ENCODE data around the gene KRTAP12-4.
"Not testable (repeated sequence)": the region's sequence is repeated elsewhere in the genome, so short reads cannot be mapped to it uniquely, and the experiment has no call there.

KRTAP12-4 gene

GRCh38 chr21:44637018-44637850 lies 17.2 kb downstream of the KRTAP12-4 start, which contains the start of gene KRTAP10-10:
Gene KRTAP10-10, plus strand, starts transcription at chr21:44637356. Its CDS starts 62 bp downstream, at chr21:44637418.
- H3K4me3 ChIP-seq (ENCODE audit: low read length), result no peak within 1 kb of the TSS
- no peak for TF ChIP-seq ZNF274 (IDR thresholded peaks at IDR 0.05; ENCODE audit: low read depth, low read length)

- no peak overlapping the region for H3K4me3 ChIP-seq (ENCODE audit: low read length)
- TF ChIP-seq ZNF274 (IDR thresholded peaks at IDR 0.05; ENCODE audit: low read depth, low read length), result no peak
These were observed 18.0 kb downstream of the KRTAP12-4 start for GRCh38 chr21:44636209-44637017.

- TF ChIP-seq ZNF274 (IDR thresholded peaks at IDR 0.05; ENCODE audit: low read depth, low read length), result no peak
- H3K4me3 ChIP-seq (ENCODE audit: low read length), result no peak overlapping the region
These were observed 22.4 kb downstream of the KRTAP12-4 start for GRCh38 chr21:44632067-44632466.

DNA sequence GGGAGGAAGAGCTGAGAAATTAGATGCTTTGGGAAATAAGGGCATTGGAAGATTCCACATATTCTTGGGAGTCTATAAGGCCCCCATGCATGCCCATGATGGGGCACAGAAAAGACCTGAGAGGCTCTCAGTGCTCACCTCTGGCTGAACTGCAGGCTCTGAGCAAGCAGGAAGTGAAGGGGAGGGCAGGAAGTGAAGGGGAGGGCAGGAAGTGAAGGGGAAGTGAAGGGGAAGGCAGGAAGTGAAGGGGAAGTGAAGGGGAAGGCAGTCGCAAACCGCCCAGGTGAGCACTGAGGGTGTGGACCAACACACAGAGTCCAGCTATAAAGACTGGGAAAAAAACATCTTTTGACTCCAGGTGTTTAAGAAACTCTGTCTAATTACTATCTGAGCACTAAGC lies 24.0 kb downstream of the KRTAP12-4 start:
- TF ChIP-seq ZNF274 (IDR thresholded peaks at IDR 0.05; ENCODE audit: low read depth, low read length), result no peak
- H3K4me3 ChIP-seq (ENCODE audit: low read length), result no peak overlapping the region

GRCh38 chr21:44628707-44629391 lies 25.6 kb downstream of the KRTAP12-4 start:
- no peak for TF ChIP-seq ZNF274 (IDR thresholded peaks at IDR 0.05; ENCODE audit: low read depth, low read length)
- no peak overlapping the region for H3K4me3 ChIP-seq (ENCODE audit: low read length)

DNA sequence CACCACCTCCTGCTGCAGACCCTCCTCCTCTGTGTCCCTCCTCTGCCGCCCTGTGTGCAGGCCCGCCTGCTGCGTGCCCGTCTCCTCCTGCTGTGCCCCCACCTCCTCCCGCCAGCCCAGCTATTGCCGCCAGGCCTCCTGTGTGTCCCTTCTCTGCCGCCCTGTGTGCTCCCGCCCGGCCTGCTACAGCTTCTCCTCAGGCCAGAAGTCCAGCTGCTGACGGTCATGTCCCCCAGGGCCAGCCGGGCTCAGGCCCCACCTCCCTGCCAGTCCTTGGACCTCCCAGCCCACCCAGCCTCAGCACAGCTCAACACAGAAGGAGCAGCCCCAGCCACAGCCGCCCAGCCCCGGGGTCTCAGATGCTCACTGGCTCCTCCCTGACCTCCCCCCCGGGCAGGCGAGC lies 26.6 kb downstream of the KRTAP12-4 start:
- not testable (repeated sequence) for H3K4me3 ChIP-seq (ENCODE audit: low read length)

- H3K4me3 ChIP-seq (ENCODE audit: low read length), result not testable (repeated sequence)
These were observed 27.2 kb downstream of the KRTAP12-4 start for GRCh38 chr21:44627181-44627822.

- TF ChIP-seq ZNF274 (IDR thresholded peaks at IDR 0.05; ENCODE audit: low read depth, low read length), result no peak
- no peak within 1 kb of the TSS for H3K4me3 ChIP-seq (ENCODE audit: low read length)
These were observed 27.8 kb downstream of the KRTAP12-4 start, which contains the start of gene KRTAP10-9 for GRCh38 chr21:44626673-44627143. Gene KRTAP10-9, plus strand, starts transcription at chr21:44627093. Its CDS starts 79 bp downstream, at chr21:44627172.

- TF ChIP-seq ZNF274 (IDR thresholded peaks at IDR 0.05; ENCODE audit: low read depth, low read length), result no peak
- H3K4me3 ChIP-seq (ENCODE audit: low read length), result no peak overlapping the region
These were observed 28.2 kb downstream of the KRTAP12-4 start for GRCh38 chr21:44626262-44626661.

- no peak overlapping the region for H3K4me3 ChIP-seq (ENCODE audit: low read length)
- TF ChIP-seq ZNF274 (IDR thresholded peaks at IDR 0.05; ENCODE audit: low read depth, low read length), result no peak
These were observed 28.7 kb downstream of the KRTAP12-4 start for GRCh38 chr21:44625756-44626155.

GRCh38 chr21:44623575-44623974 lies 30.9 kb downstream of the KRTAP12-4 start:
- no peak overlapping the region for H3K4me3 ChIP-seq (ENCODE audit: low read length)
- no peak for TF ChIP-seq ZNF274 (IDR thresholded peaks at IDR 0.05; ENCODE audit: low read depth, low read length)

DNA sequence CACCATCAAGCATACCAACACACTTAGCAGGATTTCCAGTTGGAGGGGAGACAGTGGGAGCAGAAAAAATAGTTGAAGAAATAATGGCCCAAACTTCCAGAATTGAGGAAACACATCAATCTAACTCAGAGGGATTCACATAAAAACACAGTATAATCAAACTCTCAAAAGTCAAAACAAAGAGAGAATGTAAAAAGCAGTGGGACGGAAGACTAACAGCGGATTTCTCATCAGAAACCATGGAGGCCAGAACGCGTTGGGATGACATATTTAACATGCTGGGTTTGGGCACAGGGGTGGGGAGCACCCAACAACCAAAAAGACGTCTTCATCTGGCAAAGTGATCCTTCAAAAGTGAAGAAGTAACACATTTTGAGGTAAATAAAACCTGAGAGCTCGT lies 34.6 kb downstream of the KRTAP12-4 start:
- no peak overlapping the region for H3K4me3 ChIP-seq (ENCODE audit: low read length)
- no peak for TF ChIP-seq ZNF274 (IDR thresholded peaks at IDR 0.05; ENCODE audit: low read depth, low read length)

DNA sequence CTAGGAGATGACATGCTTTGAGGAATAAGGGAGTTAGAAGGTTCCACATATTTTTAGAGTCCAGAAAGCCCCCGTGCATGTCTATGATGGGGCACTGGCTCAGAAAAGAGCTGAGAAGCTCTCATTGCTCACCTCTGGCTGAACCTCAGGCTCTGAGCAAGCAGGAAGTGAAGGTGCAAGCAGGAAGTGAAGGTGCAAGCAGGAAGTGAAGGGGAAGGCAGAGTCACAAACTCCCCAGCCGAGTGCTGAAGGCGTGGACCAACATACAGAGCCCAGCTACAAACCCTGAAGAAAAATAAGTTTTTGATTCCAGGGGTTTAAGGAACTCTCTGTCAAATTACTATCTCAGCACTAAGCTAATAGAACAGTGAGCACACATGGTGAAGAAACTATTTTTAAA lies 35.5 kb downstream of the KRTAP12-4 start:
- no peak for TF ChIP-seq ZNF274 (IDR thresholded peaks at IDR 0.05; ENCODE audit: low read depth, low read length)
- no peak overlapping the region for H3K4me3 ChIP-seq (ENCODE audit: low read length)

GRCh38 chr21:44618504-44618903 lies 36.0 kb downstream of the KRTAP12-4 start:
- TF ChIP-seq ZNF274 (IDR thresholded peaks at IDR 0.05; ENCODE audit: low read depth, low read length), result no peak
- H3K4me3 ChIP-seq (ENCODE audit: low read length), result no peak overlapping the region
